Endodermal cell (in vitro differentiated cells): ENCODE results near the gene OTOP3. TPM values are rescaled to one million over a fixed set of nuclear protein-coding genes. Genes with fewer than 3 reads are reported as not detected.
A peak's percentile ranks its signal among the peaks of the same experiment; 100 is the strongest.

ENCODE experiments used
- DNase-seq: peaks from one replicate; pipeline ENCODE4 v3.0.0-alpha.2; 2017
- H3K27ac ChIP-seq: 2 replicates; pipeline ENCODE4 v1.5.1; 2013; ENCODE audit warnings: mild to moderate bottlenecking, low read depth, low read length, moderate library complexity
- H3K27me3 ChIP-seq: 2 replicates; pipeline ENCODE4 v1.6.1; 2013; ENCODE audit warnings: mild to moderate bottlenecking, low read length, moderate library complexity; ENCODE audit not compliant: insufficient read depth, control insufficient read depth, poor library complexity, severe bottlenecking
- H3K36me3 ChIP-seq: 2 replicates; pipeline ENCODE4 v1.7.0; 2013; ENCODE audit warnings: mild to moderate bottlenecking, low read length, moderate library complexity; ENCODE audit not compliant: control insufficient read depth, insufficient read depth
- H3K4me1 ChIP-seq: one replicate; pipeline ENCODE4 v1.7.0; 2013; ENCODE audit warnings: low read length; ENCODE audit not compliant: control insufficient read depth, insufficient read depth
- H3K4me3 ChIP-seq: 2 replicates; pipeline ENCODE4 v1.5.1; 2013; ENCODE audit warnings: mild to moderate bottlenecking, low read length, moderate library complexity
- H3K9ac ChIP-seq: 2 replicates; pipeline ENCODE4 v1.6.1; 2013; ENCODE audit warnings: mild to moderate bottlenecking, low read length, moderate library complexity; ENCODE audit not compliant: poor library complexity, severe bottlenecking; ENCODE audit errors: extremely low read depth
- H3K9me3 ChIP-seq: 2 replicates; pipeline ENCODE4 v1.6.1; 2013; ENCODE audit warnings: mild to moderate bottlenecking, low read length, moderate library complexity; ENCODE audit not compliant: control insufficient read depth
- H3K27ac Mint-ChIP-seq: 2 replicates; pipeline ENCODE4 v1.8.0; 2020; ENCODE audit warnings: mixed read lengths
- H3K27me3 Mint-ChIP-seq: 2 replicates; pipeline ENCODE4 v1.8.0; 2021; ENCODE audit warnings: mild to moderate bottlenecking, mixed read lengths; ENCODE audit not compliant: insufficient read depth
- H3K36me3 Mint-ChIP-seq: 2 replicates; pipeline ENCODE4 v1.8.0; 2020; ENCODE audit warnings: low read depth, mixed read lengths
- H3K4me1 Mint-ChIP-seq: 2 replicates; pipeline ENCODE4 v1.8.0; 2020; ENCODE audit warnings: mixed read lengths
- H3K4me3 Mint-ChIP-seq: 2 replicates; pipeline ENCODE4 v1.8.0; 2020; ENCODE audit warnings: mild to moderate bottlenecking, moderate library complexity, mixed read lengths
- H3K9me3 Mint-ChIP-seq: 2 replicates; pipeline ENCODE4 v1.8.0; 2020; ENCODE audit warnings: mild to moderate bottlenecking, mixed read lengths
- CTCF ChIP-seq: fragments of 200-600 bp; sonication (generic); conservative IDR thresholded peaks from 2 replicates; pipeline ENCODE4 v1.5.0; 2021; ENCODE audit warnings: antibody characterized with exemption, mild to moderate bottlenecking
- WGBS, 2 experiments: methylation state at CpG; one replicate each; pipeline versions ENCODE4 v1.1.5 to v1.1.7; 2013; ENCODE audit warnings: missing lambda C conversion rate in 2 of 2, mixed read lengths in 1 of 2; ENCODE audit not compliant: insufficient coverage in 1 of 2, insufficient read length in 1 of 2; 5-methylcytosine and 5-hydroxymethylcytosine counted together
- total RNA-seq, 2 donors: library from RNA; stranded (reverse); fragmentation: NEBNext Ultra II Directional in 1 of 2; extraction: Animal tissue kit (Norgen Biotek cat#: 25700) in 1 of 2; gene quantifications; 2 replicates in 1 of 2; 3 replicates in 1 of 2; pipeline ENCODE4 v1.2.1, GENCODE V29; 2021

Gene OTOP3
- total RNA-seq, 2 donors from 2014 or later, result not detected

GRCh38 chr17:74936470-74936799 lies 737 bp downstream of the OTOP3 start:
- Histone ChIP-seq H3K9ac (no peak overlapping the region), H3K9me3 (no peaks in the 10 kb centered on the region), H3K36me3 (no peaks in the 10 kb centered on the region), H3K27ac (no peak overlapping the region), H3K4me3 (no peak overlapping the region), H3K27me3 (peaks cover 97% of the 10 kb centered on the region), H3K4me1 (no peaks in the 10 kb centered on the region)
- H3K27ac Mint-ChIP-seq, result no peak overlapping the region
- H3K27me3 Mint-ChIP-seq, result peaks cover 84% of the 10 kb centered on the region
- WGBS, 2 experiments, result 27 to 46% methylated on average over 6 to 12 of the region's 12 CpGs
- H3K4me3 Mint-ChIP-seq, result no peak overlapping the region
- TF ChIP-seq CTCF, result no peak
- no peaks in the 10 kb centered on the region for H3K4me1 Mint-ChIP-seq
- DNase-seq, result no peak
- no peaks in the 10 kb centered on the region for H3K9me3 Mint-ChIP-seq
- no peaks in the 10 kb centered on the region for H3K36me3 Mint-ChIP-seq

GRCh38 chr17:74937064-74938051 lies 1.7 kb downstream of the OTOP3 start:
- H3K27ac Mint-ChIP-seq, result no peak overlapping the region
- Histone ChIP-seq H3K9ac (no peak overlapping the region), H3K9me3 (no peaks in the 10 kb centered on the region), H3K4me1 (no peaks in the 10 kb centered on the region), H3K4me3 (no peak overlapping the region), H3K27ac (no peak overlapping the region), H3K27me3 (peaks cover 96% of the 10 kb centered on the region), H3K36me3 (no peaks in the 10 kb centered on the region)
- TF ChIP-seq CTCF, result no peak
- no peaks in the 10 kb centered on the region for H3K9me3 Mint-ChIP-seq
- 31 to 56% methylated on average over 8 to 11 of the region's 11 CpGs for WGBS, 2 experiments
- H3K4me3 Mint-ChIP-seq, result no peak overlapping the region
- H3K4me1 Mint-ChIP-seq, result no peaks in the 10 kb centered on the region
- no peaks in the 10 kb centered on the region for H3K36me3 Mint-ChIP-seq
- DNase-seq, result peak; percentile 82
- H3K27me3 Mint-ChIP-seq, result peaks cover 87% of the 10 kb centered on the region

- no peaks in the 10 kb centered on the region for H3K36me3 Mint-ChIP-seq
Observed at GRCh38 chr17:74938194-74938950, 2.7 kb downstream of the OTOP3 start.

More at GRCh38 chr17:74938194-74938950, 2.7 kb downstream of the OTOP3 start:
- no peak for TF ChIP-seq CTCF
- Histone ChIP-seq H3K9me3 (no peaks in the 10 kb centered on the region), H3K27ac (no peak overlapping the region), H3K9ac (no peak overlapping the region), H3K36me3 (no peaks in the 10 kb centered on the region), H3K4me1 (no peaks in the 10 kb centered on the region), H3K4me3 (no peak overlapping the region), H3K27me3 (peaks cover 93% of the 10 kb centered on the region)
- Mint-ChIP-seq H3K27ac (no peak overlapping the region), H3K9me3 (no peaks in the 10 kb centered on the region), H3K4me3 (no peak overlapping the region), H3K27me3 (peaks cover 84% of the 10 kb centered on the region), H3K4me1 (no peaks in the 10 kb centered on the region)
- DNase-seq, result no peak
- WGBS, 2 experiments, result 61 to 67% methylated on average over 7 to 8 of the region's 8 CpGs
